Naive thymus-derived CD4-positive, alpha-beta T cell (primary cell): ENCODE data around the gene ACSS1. TPM values are rescaled to one million over a fixed set of nuclear protein-coding genes. Genes with fewer than 3 reads are reported as not detected.

Experiments
- ATAC-seq: fragments of 150-1000 bp; cut with Tn5 transposase; 2 replicates; pipeline ENCODE4 v1.10.0; 2021; ENCODE audit warnings: mild to moderate bottlenecking, moderate library complexity
- CTCF ChIA-PET: fragments of 350-600 bp; sonication (Branson Sonifier 250); formaldehyde crosslinking; loops from one replicate; lab custom pipeline; 2021; ENCODE audit warnings: antibody characterized with exemption; lab: Charles Lee
- POLR2A ChIA-PET: fragments of 350-600 bp; sonication (Branson Sonifier 250); formaldehyde crosslinking; loops from one replicate; lab custom pipeline; 2021; ENCODE audit warnings: antibody characterized with exemption, inconsistent platforms; lab: Charles Lee
- DNase-seq, 9 donors: peaks; one replicate each; pipeline versions ENCODE4 v3.0.0 to v3.0.0-alpha.2; 2020 to 2022; ENCODE audit warnings: mixed read lengths in 1 of 9
- H3K27ac ChIP-seq: one replicate; pipeline ENCODE4 v1.7.0; 2013; ENCODE audit warnings: mild to moderate bottlenecking, low read depth, low read length, moderate library complexity
- H3K27me3 ChIP-seq, 2 donors: one replicate each; pipeline ENCODE4 v1.7.0; 2013; ENCODE audit warnings: low read length in 2 of 2, mild to moderate bottlenecking in 2 of 2, moderate library complexity in 2 of 2; ENCODE audit not compliant: control insufficient read depth in 2 of 2, insufficient read depth in 2 of 2
- H3K36me3 ChIP-seq, 3 experiments: 1 replicate in 2 of 3; 2 replicates in 1 of 3; pipeline ENCODE4 v1.7.0; 2013; ENCODE audit warnings: low read length in 3 of 3, mild to moderate bottlenecking in 3 of 3, moderate library complexity in 1 of 3; ENCODE audit not compliant: insufficient read depth in 3 of 3, control insufficient read depth in 2 of 3
- H3K4me1 ChIP-seq, 2 donors: one replicate each; pipeline ENCODE4 v1.7.0; 2013; ENCODE audit warnings: low read length in 2 of 2, mild to moderate bottlenecking in 2 of 2, moderate library complexity in 1 of 2; ENCODE audit not compliant: control insufficient read depth in 2 of 2, insufficient read depth in 2 of 2
- H3K4me3 ChIP-seq: 2 replicates; pipeline ENCODE4 v1.7.0; 2013; ENCODE audit warnings: mild to moderate bottlenecking, low read length
- H3K9me3 ChIP-seq, 3 experiments: 1 replicate in 2 of 3; 2 replicates in 1 of 3; pipeline ENCODE4 v1.7.0; 2013; ENCODE audit warnings: low read length in 3 of 3; ENCODE audit not compliant: control insufficient read depth in 2 of 3
- H3K27ac Mint-ChIP-seq, 9 donors: one replicate each; pipeline ENCODE4 v1.8.0; 2020 to 2022; ENCODE audit warnings: mixed read lengths in 9 of 9, mild to moderate bottlenecking in 8 of 9, moderate library complexity in 5 of 9, inconsistent platforms in 2 of 9
- H3K27me3 Mint-ChIP-seq, 5 donors: one replicate each; pipeline ENCODE4 v1.8.0; 2021 to 2022; ENCODE audit warnings: mixed read lengths in 5 of 5, mild to moderate bottlenecking in 1 of 5
- H3K36me3 Mint-ChIP-seq, 5 donors: one replicate each; pipeline ENCODE4 v1.8.0; 2020 to 2022; ENCODE audit warnings: mixed read lengths in 5 of 5, mild to moderate bottlenecking in 3 of 5, inconsistent platforms in 1 of 5
- H3K4me1 Mint-ChIP-seq, 7 donors: one replicate each; pipeline ENCODE4 v1.8.0; 2020 to 2022; ENCODE audit warnings: mixed read lengths in 7 of 7, mild to moderate bottlenecking in 3 of 7, inconsistent platforms in 1 of 7
- H3K4me3 Mint-ChIP-seq, 10 donors: one replicate each; pipeline ENCODE4 v1.8.0; 2020 to 2022; ENCODE audit warnings: mild to moderate bottlenecking in 10 of 10, mixed read lengths in 10 of 10, moderate library complexity in 6 of 10, inconsistent platforms in 2 of 10
- H3K9me3 Mint-ChIP-seq, 11 donors: one replicate each; pipeline ENCODE4 v1.8.0; 2020 to 2022; ENCODE audit warnings: mixed read lengths in 11 of 11, mild to moderate bottlenecking in 4 of 11, inconsistent platforms in 1 of 11, moderate library complexity in 1 of 11
- intact Hi-C, 2 donors: fragments of 100-400 bp; cut with micrococcal nuclease; formaldehyde crosslinking; loops; one replicate each; pipeline ENCODE4 v1.15.1; 2023
- polyA plus RNA-seq, 2 donors: library from polyadenylated mRNA; unstranded; fragments of 300-500 nt; fragmentation: Illumina TruSeq; gene quantifications; one replicate each; pipeline ENCODE4 v1.2.3, GENCODE V29; 2021
- total RNA-seq, 6 experiments: library from RNA in 5 of 6; stranded (reverse) in 5 of 6; gene quantifications; 1 replicate in 5 of 6; 2 replicates in 1 of 6; pipeline ENCODE4 v1.2.3 and lab custom pipeline; 2021 to 2026

ACSS1 gene
- total and polyA plus RNA-seq, 7 experiments from 2014 or later, result 33.1 to 51.7 (median 39.7) TPM

GRCh38 chr20:25012616-25013189, 45.2 kb downstream of the ACSS1 start:
- ChIA-PET CTCF (no interaction called here), POLR2A (no interaction called here)
- Histone ChIP-seq H3K27me3 (no peaks in the 10 kb centered on the region), H3K27ac (no peak overlapping the region), H3K4me3 (no peak overlapping the region), H3K4me1 (no peaks in the 10 kb centered on the region), H3K9me3 (no peaks in the 10 kb centered on the region), H3K36me3 (peaks cover 0 to 95% (median 25%) of the 10 kb centered on the region in 3 experiments)
- intact Hi-C loops, result no loop called here
- H3K4me3 Mint-ChIP-seq, result no peak overlapping the region
- H3K27me3 Mint-ChIP-seq, result no peaks in the 10 kb centered on the region
- DNase-seq, result no peak
- H3K36me3 Mint-ChIP-seq, result peaks cover 5 to 70% (median 36%) of the 10 kb centered on the region in 5 donors
- no peak overlapping the region for H3K27ac Mint-ChIP-seq
- no peaks in the 10 kb centered on the region for H3K9me3 Mint-ChIP-seq
- H3K4me1 Mint-ChIP-seq, result no peaks in the 10 kb centered on the region
- ATAC-seq, result no peak

DNA sequence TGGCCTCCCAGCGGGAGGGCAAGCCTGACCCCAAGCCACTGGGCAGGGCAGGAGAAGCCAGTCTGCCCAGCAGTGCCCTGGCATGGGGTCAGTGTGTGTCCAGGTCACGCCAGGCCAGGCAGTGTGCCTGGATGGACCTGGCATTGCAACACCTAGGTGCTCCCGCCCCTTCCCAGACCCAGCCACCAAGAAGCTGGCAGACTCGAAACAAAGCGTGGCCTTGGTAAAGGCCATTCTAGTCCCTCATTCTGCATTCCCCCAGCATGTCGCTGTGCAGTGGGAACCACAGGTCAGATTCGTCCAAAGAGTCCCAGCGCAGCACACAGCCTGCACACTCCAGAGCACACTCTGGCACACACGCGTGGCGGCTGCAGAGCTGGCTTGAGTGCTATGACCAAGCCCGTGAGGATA, 46.1 kb downstream of the ACSS1 start:
- DNase-seq, result no peak
- POLR2A ChIA-PET, result no interaction called here
- no peaks in the 10 kb centered on the region for H3K27me3 Mint-ChIP-seq

DNA sequence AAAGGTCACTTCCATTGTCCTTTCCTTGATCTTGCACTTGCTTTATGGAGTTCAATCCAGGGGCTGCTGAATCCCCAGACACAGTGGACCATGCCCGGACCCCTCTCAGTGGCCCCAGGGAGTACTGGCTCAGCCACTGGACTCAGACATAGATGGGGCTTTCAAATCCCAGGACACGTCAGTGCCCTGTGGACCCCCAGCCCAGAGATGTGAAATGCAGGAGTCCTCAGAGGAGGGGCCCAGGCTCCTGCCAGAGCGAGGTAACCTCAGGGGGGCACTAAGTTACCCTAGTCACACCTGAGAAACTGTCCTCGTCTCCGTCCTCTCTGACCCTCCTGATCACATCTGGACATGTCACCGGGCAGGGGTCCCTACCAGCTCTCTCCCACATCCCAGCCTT, 46.7 kb downstream of the ACSS1 start:
- ChIA-PET CTCF (no interaction called here), POLR2A (no interaction called here)

More for the DNA sequence above, 46.1 kb downstream of the ACSS1 start:
- Histone ChIP-seq H3K36me3 (peaks cover 5 to 96% (median 29%) of the 10 kb centered on the region in 3 experiments), H3K4me3 (no peak overlapping the region), H3K27ac (no peak overlapping the region), H3K4me1 (no peaks in the 10 kb centered on the region), H3K9me3 (no peaks in the 10 kb centered on the region), H3K27me3 (no peaks in the 10 kb centered on the region)
- no peaks in the 10 kb centered on the region for H3K4me1 Mint-ChIP-seq
- H3K36me3 Mint-ChIP-seq, result peaks cover 6 to 77% (median 38%) of the 10 kb centered on the region in 5 donors
- no peak for ATAC-seq
- CTCF ChIA-PET, result no interaction called here
- no peaks in the 10 kb centered on the region for H3K9me3 Mint-ChIP-seq
- no peak overlapping the region for H3K4me3 Mint-ChIP-seq
- no peak overlapping the region for H3K27ac Mint-ChIP-seq
- intact Hi-C loops, result no loop called here

DNA sequence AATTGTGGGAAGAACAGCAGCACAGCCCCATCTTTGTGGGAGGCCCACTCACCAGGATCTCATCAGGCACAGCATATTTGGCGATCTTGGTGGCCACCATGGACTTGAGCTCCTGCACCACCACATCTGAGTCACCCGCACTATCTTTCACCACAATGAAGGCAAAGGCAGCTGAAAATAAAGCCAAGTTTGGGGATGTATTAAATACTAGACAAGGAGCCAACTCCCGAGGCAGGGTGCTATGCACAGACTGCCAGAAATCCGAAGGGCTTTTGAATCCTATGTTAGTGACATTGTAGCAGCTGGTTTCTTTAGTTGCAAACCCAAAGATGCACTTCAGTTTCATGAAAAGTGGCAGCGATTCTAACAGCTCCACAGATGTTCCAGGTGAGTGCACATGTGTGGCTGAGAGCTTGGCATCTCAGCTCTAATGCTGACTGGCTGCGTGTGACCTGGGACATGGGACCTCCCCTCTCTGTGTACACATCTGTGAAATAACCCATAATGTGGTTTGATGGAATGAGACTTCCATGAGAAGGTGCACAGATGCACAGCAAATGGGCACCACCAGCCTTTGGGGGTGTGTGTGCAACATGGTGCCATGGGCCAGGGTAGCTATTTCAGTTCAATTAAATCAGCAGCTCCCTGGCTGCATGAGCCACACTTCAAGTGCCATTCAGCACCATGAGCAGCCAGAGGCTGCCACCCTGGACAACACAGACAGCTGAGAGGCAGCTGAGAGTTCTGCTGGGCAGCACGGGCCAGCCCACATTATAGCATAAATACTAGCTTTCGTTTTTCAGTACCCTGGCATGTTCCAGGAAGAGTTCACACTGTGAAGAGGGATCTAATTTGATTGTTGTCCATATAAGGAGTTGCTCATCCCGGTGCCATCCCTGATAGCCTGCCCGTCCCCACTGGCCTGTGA, 48.5 kb downstream of the ACSS1 start:
- no peaks in the 10 kb centered on the region for H3K4me1 ChIP-seq
- Mint-ChIP-seq H3K27me3 (no peaks in the 10 kb centered on the region), H3K4me1 (no peaks in the 10 kb centered on the region), H3K36me3 (peaks cover 12 to 81% (median 52%) of the 10 kb centered on the region in 5 donors), H3K9me3 (no peaks in the 10 kb centered on the region), H3K4me3 (no peak overlapping the region), H3K27ac (peak overlapping the region in 1 of 9 donors; percentile 2)
- DNase-seq (no peak), ATAC-seq (no peak)
- CTCF ChIA-PET, result interaction anchor here (1.3 kb wide), 1 partner anchor 54 kb away, joined by 4 read pairs; no protein-coding TSS in a partner anchor
- H3K36me3 ChIP-seq, result peaks cover 9 to 95% (median 29%) of the 10 kb centered on the region in 3 experiments
- H3K27ac ChIP-seq, result no peak overlapping the region
- POLR2A ChIA-PET, result no interaction called here
- no peaks in the 10 kb centered on the region for H3K9me3 ChIP-seq
- H3K27me3 ChIP-seq, result no peaks in the 10 kb centered on the region
- intact Hi-C loops, result no loop called here
- H3K4me3 ChIP-seq, result no peak overlapping the region

More for the DNA sequence above, 46.7 kb downstream of the ACSS1 start:
- Mint-ChIP-seq H3K27ac (no peak overlapping the region), H3K27me3 (no peaks in the 10 kb centered on the region), H3K9me3 (no peaks in the 10 kb centered on the region), H3K36me3 (peaks cover 10 to 78% (median 42%) of the 10 kb centered on the region in 5 donors), H3K4me1 (no peaks in the 10 kb centered on the region), H3K4me3 (no peak overlapping the region)
- Histone ChIP-seq H3K4me1 (no peaks in the 10 kb centered on the region), H3K9me3 (no peaks in the 10 kb centered on the region), H3K36me3 (peaks cover 9 to 97% (median 29%) of the 10 kb centered on the region in 3 experiments), H3K27ac (no peak overlapping the region), H3K4me3 (no peak overlapping the region), H3K27me3 (no peaks in the 10 kb centered on the region)
- intact Hi-C loops, result no loop called here
- no peak for ATAC-seq
- DNase-seq, result no peak

GRCh38 chr20:25008388-25009217, 49.3 kb downstream of the ACSS1 start:
- no peak for DNase-seq
- Mint-ChIP-seq H3K4me1 (no peaks in the 10 kb centered on the region), H3K4me3 (no peak overlapping the region), H3K27ac (no peak overlapping the region), H3K27me3 (no peaks in the 10 kb centered on the region), H3K9me3 (no peaks in the 10 kb centered on the region), H3K36me3 (peaks cover 11 to 85% (median 51%) of the 10 kb centered on the region in 5 donors)
- ATAC-seq, result no peak
- H3K27ac ChIP-seq, result no peak overlapping the region
- H3K4me3 ChIP-seq, result no peak overlapping the region
- no peaks in the 10 kb centered on the region for H3K27me3 ChIP-seq
- no peaks in the 10 kb centered on the region for H3K9me3 ChIP-seq
- intact Hi-C loops, result no loop called here
- H3K36me3 ChIP-seq, result peaks cover 9 to 86% (median 29%) of the 10 kb centered on the region in 3 experiments
- no peaks in the 10 kb centered on the region for H3K4me1 ChIP-seq
- CTCF ChIA-PET, result no interaction called here
- POLR2A ChIA-PET, result interaction anchor here (0.6 to 1.1 kb wide), 2 partner anchors 29 to 54 kb away, joined by 3 read pairs; no protein-coding TSS in a partner anchor
